HEK293 (cell line): ENCODE measurements around the gene SYCE1.

ENCODE experiments used
- SETDB1 ChIP-seq: IDR thresholded peaks from one replicate; pipeline ENCODE4 v1.6.1; 2017; ENCODE audit warnings: mild to moderate bottlenecking, low read length, moderate library complexity, mixed read lengths; ENCODE audit not compliant: insufficient read length
- YY1 ChIP-seq: fragments of 450-650 bp; formaldehyde crosslinking; IDR thresholded peaks from 2 replicates; pipeline ENCODE4 v1.5.1; 2018; ENCODE audit warnings: missing biosample characterization, missing genetic modification characterization
- TF ChIP-seq, protein P1 (sequence below): fragments of 450-650 bp; formaldehyde crosslinking; IDR thresholded peaks from 2 replicates; pipeline ENCODE4 v1.5.1; 2017; ENCODE audit warnings: missing biosample characterization, missing genetic modification characterization
- TF ChIP-seq, protein P2 (sequence below): fragments of 450-650 bp; formaldehyde crosslinking; IDR thresholded peaks from 2 replicates; pipeline ENCODE4 v1.5.1; 2016; ENCODE audit warnings: missing biosample characterization, missing genetic modification characterization

DNA sequence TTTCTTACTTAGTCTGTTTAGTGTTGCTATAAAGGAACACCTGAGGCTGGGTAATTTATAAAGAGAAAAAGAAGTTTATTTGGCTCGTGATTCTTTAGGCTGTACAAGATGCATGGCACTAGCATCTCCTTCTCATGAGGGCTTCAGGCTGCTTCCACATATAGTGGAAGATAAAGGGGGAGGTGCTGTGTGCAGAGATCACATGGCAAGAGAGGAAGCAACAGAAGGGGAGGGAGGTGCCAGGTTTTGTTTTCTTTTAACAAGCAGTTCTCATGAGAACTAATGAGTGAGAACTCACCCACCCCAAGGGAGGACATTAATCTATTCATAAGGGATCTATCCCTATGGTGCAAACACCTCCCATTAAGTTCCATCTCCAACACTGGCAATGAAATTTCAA lies 20.9 kb downstream of the SYCE1 start:
- TF ChIP-seq SETDB1: no peak
- no peak for TF ChIP-seq YY1
- TF ChIP-seq, protein P1, sequence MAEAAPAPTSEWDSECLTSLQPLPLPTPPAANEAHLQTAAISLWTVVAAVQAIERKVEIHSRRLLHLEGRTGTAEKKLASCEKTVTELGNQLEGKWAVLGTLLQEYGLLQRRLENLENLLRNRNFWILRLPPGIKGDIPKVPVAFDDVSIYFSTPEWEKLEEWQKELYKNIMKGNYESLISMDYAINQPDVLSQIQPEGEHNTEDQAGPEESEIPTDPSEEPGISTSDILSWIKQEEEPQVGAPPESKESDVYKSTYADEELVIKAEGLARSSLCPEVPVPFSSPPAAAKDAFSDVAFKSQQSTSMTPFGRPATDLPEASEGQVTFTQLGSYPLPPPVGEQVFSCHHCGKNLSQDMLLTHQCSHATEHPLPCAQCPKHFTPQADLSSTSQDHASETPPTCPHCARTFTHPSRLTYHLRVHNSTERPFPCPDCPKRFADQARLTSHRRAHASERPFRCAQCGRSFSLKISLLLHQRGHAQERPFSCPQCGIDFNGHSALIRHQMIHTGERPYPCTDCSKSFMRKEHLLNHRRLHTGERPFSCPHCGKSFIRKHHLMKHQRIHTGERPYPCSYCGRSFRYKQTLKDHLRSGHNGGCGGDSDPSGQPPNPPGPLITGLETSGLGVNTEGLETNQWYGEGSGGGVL (tag by site-specific recombination): no peak
- TF ChIP-seq, protein P2, sequence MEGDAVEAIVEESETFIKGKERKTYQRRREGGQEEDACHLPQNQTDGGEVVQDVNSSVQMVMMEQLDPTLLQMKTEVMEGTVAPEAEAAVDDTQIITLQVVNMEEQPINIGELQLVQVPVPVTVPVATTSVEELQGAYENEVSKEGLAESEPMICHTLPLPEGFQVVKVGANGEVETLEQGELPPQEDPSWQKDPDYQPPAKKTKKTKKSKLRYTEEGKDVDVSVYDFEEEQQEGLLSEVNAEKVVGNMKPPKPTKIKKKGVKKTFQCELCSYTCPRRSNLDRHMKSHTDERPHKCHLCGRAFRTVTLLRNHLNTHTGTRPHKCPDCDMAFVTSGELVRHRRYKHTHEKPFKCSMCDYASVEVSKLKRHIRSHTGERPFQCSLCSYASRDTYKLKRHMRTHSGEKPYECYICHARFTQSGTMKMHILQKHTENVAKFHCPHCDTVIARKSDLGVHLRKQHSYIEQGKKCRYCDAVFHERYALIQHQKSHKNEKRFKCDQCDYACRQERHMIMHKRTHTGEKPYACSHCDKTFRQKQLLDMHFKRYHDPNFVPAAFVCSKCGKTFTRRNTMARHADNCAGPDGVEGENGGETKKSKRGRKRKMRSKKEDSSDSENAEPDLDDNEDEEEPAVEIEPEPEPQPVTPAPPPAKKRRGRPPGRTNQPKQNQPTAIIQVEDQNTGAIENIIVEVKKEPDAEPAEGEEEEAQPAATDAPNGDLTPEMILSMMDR (tag by site-specific recombination): no peak
